IMR-90 (cell line): Measurements from ENCODE around the gene DOCK1.

Experiments
- CEBPB ChIP-seq: IDR thresholded peaks from 2 replicates; pipeline ENCODE4 v1.6.1; 2012; ENCODE audit warnings: low read depth, low read length, improper control_type of control experiment
- FOS ChIP-seq: fragments of 150-350 bp; IDR thresholded peaks from 2 replicates; pipeline ENCODE4 v1.6.1; 2016; ENCODE audit warnings: low read depth, low read length
- POLR2A ChIP-seq: IDR thresholded peaks from 2 replicates; pipeline ENCODE4 v1.6.1; 2012; ENCODE audit warnings: mild to moderate bottlenecking, low read depth, low read length
- RFX5 ChIP-seq: IDR thresholded peaks from 2 replicates; pipeline ENCODE4 v1.8.0; 2012; ENCODE audit warnings: low read depth, mild to moderate bottlenecking, low read length, moderate library complexity
- SMC3 ChIP-seq: fragments of 150-350 bp; IDR thresholded peaks from 2 replicates; pipeline ENCODE4 v1.6.1; 2016; ENCODE audit warnings: low read depth, mild to moderate bottlenecking, antibody characterized with exemption, low read length, moderate library complexity
- TF ChIP-seq, protein P1 (sequence below): conservative IDR thresholded peaks from 2 replicates; pipeline ENCODE4 v1.5.1; 2012; ENCODE audit warnings: mild to moderate bottlenecking, low read depth, low read length, improper control_type of control experiment

GRCh38 chr10:127043301-127043700, 138.1 kb downstream of the DOCK1 start:
- no peak for TF ChIP-seq SMC3
- TF ChIP-seq CEBPB: no peak
- no peak for TF ChIP-seq POLR2A
- no peak for TF ChIP-seq RFX5
- TF ChIP-seq, protein P1, sequence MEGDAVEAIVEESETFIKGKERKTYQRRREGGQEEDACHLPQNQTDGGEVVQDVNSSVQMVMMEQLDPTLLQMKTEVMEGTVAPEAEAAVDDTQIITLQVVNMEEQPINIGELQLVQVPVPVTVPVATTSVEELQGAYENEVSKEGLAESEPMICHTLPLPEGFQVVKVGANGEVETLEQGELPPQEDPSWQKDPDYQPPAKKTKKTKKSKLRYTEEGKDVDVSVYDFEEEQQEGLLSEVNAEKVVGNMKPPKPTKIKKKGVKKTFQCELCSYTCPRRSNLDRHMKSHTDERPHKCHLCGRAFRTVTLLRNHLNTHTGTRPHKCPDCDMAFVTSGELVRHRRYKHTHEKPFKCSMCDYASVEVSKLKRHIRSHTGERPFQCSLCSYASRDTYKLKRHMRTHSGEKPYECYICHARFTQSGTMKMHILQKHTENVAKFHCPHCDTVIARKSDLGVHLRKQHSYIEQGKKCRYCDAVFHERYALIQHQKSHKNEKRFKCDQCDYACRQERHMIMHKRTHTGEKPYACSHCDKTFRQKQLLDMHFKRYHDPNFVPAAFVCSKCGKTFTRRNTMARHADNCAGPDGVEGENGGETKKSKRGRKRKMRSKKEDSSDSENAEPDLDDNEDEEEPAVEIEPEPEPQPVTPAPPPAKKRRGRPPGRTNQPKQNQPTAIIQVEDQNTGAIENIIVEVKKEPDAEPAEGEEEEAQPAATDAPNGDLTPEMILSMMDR: no peak
- TF ChIP-seq FOS: no peak
